HEK293T (cell line): ENCODE measurements around the gene KIF26B.

ENCODE experiments used
- CTCF ChIA-PET: fragments of 350-600 bp; formaldehyde crosslinking; extraction: SDS; loops from one replicate; lab custom pipeline; 2021; ENCODE audit warnings: antibody characterized with exemption, inconsistent platforms; lab: Yijun Ruan, JAX
- POLR2A ChIA-PET: fragments of 350-600 bp; formaldehyde crosslinking; extraction: SDS; loops from one replicate; lab custom pipeline; 2020; ENCODE audit warnings: antibody characterized with exemption, inconsistent platforms; lab: Yijun Ruan, JAX
- DNase-seq: peaks from one replicate; pipeline ENCODE4 v3.0.0; 2012; ENCODE audit warnings: mixed read lengths; ENCODE audit errors: extremely low spot score
- ARNT ChIP-seq: fragments of 450-650 bp; IDR thresholded peaks from 2 replicates; pipeline ENCODE4 v1.6.1; 2017; ENCODE audit warnings: mild to moderate bottlenecking
- BHLHE40 ChIP-seq: fragments of 450-650 bp; IDR thresholded peaks from 2 replicates; pipeline ENCODE4 v1.6.1; 2016; ENCODE audit warnings: mild to moderate bottlenecking, moderate library complexity, borderline replicate concordance
- CTBP1 ChIP-seq: fragments of 450-650 bp; IDR thresholded peaks from 2 replicates; pipeline ENCODE4 v1.6.1; 2016; ENCODE audit warnings: borderline replicate concordance
- ELF4 ChIP-seq: fragments of 450-650 bp; IDR thresholded peaks from 2 replicates; pipeline ENCODE4 v1.6.1; 2017; ENCODE audit warnings: antibody characterized with exemption
- FOXA1 ChIP-seq: fragments of 450-650 bp; IDR thresholded peaks from 2 replicates; pipeline ENCODE4 v1.6.1; 2016; ENCODE audit warnings: mild to moderate bottlenecking
- FOXK2 ChIP-seq: fragments of 450-650 bp; IDR thresholded peaks from 2 replicates; pipeline ENCODE4 v1.6.1; 2016; ENCODE audit warnings: mild to moderate bottlenecking
- FOXM1 ChIP-seq: fragments of 450-650 bp; IDR thresholded peaks from 2 replicates; pipeline ENCODE4 v1.6.1; 2017; ENCODE audit warnings: mild to moderate bottlenecking, borderline replicate concordance
- HDGF ChIP-seq: fragments of 450-650 bp; IDR thresholded peaks from 2 replicates; pipeline ENCODE4 v1.6.1; 2017; ENCODE audit warnings: antibody characterized with exemption, borderline replicate concordance
- L3MBTL2 ChIP-seq: fragments of 450-650 bp; conservative IDR thresholded peaks from 2 replicates; pipeline ENCODE4 v1.6.1; 2016; ENCODE audit warnings: mild to moderate bottlenecking
- LEF1 ChIP-seq: fragments of 450-650 bp; IDR thresholded peaks from 2 replicates; pipeline ENCODE4 v1.6.1; 2017; ENCODE audit warnings: mild to moderate bottlenecking, borderline replicate concordance
- NFRKB ChIP-seq: fragments of 450-650 bp; IDR thresholded peaks from 2 replicates; pipeline ENCODE4 v1.6.1; 2016; ENCODE audit warnings: mild to moderate bottlenecking, moderate library complexity
- SP1 ChIP-seq: fragments of 450-650 bp; IDR thresholded peaks from 2 replicates; pipeline ENCODE4 v1.6.1; 2017
- SUZ12 ChIP-seq: fragments of 450-650 bp; IDR thresholded peaks from 2 replicates; pipeline ENCODE4 v1.6.1; 2016; ENCODE audit warnings: mild to moderate bottlenecking
- TARDBP ChIP-seq: fragments of 450-650 bp; IDR thresholded peaks from 2 replicates; pipeline ENCODE4 v1.6.1; 2016
- ZNF384 ChIP-seq: fragments of 450-650 bp; IDR thresholded peaks from 2 replicates; pipeline ENCODE4 v1.6.1; 2016
- TF ChIP-seq, protein P1 (sequence below): fragments of 450-650 bp; IDR thresholded peaks from 2 replicates; pipeline ENCODE4 v1.6.1; 2016

KIF26B gene

DNA sequence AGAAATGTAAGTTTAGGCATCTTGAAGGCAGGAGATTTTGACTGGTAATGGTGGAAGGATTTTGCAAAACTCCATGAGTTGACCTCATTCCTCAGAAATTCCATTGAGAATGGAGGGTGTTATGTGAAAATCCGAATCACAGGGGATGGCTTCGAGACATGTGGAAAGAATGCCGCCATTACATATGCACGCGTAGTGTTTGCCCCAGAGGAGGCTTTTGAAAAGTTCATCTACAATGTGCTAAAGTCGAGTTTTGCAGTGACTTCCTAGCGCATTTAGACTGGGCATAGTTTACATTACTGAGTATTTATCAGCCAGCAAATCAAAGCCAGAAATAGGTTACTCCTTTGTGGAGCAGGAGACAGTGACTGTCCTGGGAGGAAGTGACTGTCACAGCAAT is 307.4 kb downstream of the KIF26B start:
- DNase-seq: no peak
- TF ChIP-seq SUZ12: no peak
- no peak for TF ChIP-seq HDGF
- no peak for TF ChIP-seq NFRKB
- no peak for TF ChIP-seq BHLHE40
- TF ChIP-seq TARDBP: no peak
- no peak for TF ChIP-seq FOXA1
- ChIA-PET CTCF (no interaction called here), POLR2A (no interaction called here)

DNA sequence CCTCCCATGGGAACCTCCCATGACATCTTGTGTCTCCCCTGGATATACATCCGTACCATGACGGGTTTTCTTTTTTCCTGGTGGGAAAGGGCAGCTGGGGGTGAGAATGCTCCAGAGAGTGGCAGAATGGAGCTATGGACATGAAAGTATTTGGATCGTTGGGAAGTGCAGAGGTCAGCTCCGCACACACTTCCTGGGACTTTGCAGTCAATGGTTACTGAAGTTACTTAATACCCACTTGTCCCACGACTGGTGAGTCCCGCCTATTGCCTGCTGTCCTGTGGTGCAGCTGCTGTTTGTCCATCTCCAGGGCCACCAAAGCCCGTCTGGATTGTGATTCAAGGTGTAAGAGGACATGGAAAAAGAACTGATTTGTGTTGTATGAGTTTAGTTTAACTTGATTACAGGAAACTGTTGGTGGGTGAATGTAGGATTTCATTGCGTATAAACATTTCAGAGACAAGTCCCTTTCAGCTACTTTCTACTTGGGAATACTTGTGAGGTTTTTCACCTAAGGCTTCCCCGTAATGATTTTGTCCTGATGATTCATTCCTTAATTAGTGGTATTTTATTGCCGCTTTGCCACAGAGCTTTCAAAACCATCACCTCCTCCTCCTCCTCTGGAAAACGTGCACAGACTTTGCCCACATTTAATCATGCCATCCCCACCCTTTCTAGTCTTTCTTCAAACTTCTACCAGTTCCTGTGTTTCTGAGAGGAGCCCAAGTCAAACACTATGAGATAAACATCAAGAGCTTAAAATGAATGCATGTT is 308.8 kb downstream of the KIF26B start:
- no peak for DNase-seq
- TF ChIP-seq SUZ12 (no peak), SP1 (no peak), HDGF (no peak), ZNF384 (no peak), BHLHE40 (no peak), ELF4 (no peak)
- TF ChIP-seq, protein P1, sequence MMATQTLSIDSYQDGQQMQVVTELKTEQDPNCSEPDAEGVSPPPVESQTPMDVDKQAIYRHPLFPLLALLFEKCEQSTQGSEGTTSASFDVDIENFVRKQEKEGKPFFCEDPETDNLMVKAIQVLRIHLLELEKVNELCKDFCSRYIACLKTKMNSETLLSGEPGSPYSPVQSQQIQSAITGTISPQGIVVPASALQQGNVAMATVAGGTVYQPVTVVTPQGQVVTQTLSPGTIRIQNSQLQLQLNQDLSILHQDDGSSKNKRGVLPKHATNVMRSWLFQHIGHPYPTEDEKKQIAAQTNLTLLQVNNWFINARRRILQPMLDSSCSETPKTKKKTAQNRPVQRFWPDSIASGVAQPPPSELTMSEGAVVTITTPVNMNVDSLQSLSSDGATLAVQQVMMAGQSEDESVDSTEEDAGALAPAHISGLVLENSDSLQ: no peak
- CTCF ChIA-PET: no interaction called here
- POLR2A ChIA-PET: no interaction called here

DNA sequence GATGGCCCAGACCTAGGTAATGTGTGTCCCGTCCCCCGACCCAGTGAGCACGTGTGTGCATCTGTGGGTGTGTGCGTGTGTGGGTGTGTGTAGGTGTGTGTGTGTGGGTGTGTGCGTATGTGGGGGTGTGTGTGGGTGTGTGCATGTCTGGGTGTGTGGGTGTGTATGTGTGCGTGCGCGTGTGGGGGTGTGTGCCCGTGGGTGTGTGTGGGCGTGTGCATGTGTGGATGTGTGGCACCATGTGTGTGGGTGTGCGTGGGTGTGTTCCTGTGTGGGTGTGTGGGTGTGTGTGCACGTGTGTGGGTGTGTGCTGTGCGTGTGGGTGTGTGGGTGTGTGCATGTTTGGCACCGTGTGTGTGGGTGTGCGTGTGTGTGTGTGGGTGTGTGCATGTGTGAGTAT is 309.5 kb downstream of the KIF26B start:
- DNase-seq: no peak
- ChIA-PET CTCF (no interaction called here), POLR2A (no interaction called here)
- TF ChIP-seq SP1: no peak
- TF ChIP-seq SUZ12: no peak
- no peak for TF ChIP-seq ZNF384
- TF ChIP-seq ELF4: no peak
- no peak for TF ChIP-seq FOXM1
- TF ChIP-seq FOXK2: no peak
- TF ChIP-seq BHLHE40: no peak
- no peak for TF ChIP-seq CTBP1

GRCh38 chr1:245465666-245466065 is 310.9 kb downstream of the KIF26B start:
- ChIA-PET CTCF (no interaction called here), POLR2A (no interaction called here)
- TF ChIP-seq TARDBP: no peak
- no peak for TF ChIP-seq FOXK2
- TF ChIP-seq, protein P1: no peak
- no peak for TF ChIP-seq L3MBTL2
- no peak for TF ChIP-seq HDGF
- TF ChIP-seq ARNT: no peak
- no peak for TF ChIP-seq SP1
- no peak for TF ChIP-seq LEF1
- no peak for TF ChIP-seq BHLHE40
- no peak for TF ChIP-seq ZNF384
- no peak for TF ChIP-seq ELF4
- no peak for DNase-seq

DNA sequence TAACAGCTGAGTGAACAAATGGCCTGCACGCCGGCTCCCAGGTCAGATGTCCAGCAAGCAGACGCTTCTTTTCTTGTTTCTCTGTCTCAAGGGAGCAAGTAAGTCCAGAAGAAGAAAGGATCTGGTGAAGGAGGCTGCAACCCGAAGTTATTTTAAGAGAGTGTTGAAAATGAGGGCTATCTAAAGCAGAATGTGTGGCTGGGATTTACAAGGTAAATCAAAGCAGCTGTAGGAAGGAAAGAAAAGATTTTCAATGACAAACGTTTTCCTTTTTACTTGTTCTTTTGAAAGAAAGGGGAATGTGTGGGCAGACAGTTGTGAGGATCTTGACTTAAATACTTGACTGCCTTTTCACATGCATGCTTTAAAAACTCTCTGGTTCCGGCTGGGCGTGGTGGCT is 311.5 kb downstream of the KIF26B start:
- CTCF ChIA-PET: no interaction called here
- DNase-seq: no peak
- no peak for TF ChIP-seq BHLHE40
- TF ChIP-seq ARNT: no peak
- POLR2A ChIA-PET: no interaction called here

DNA sequence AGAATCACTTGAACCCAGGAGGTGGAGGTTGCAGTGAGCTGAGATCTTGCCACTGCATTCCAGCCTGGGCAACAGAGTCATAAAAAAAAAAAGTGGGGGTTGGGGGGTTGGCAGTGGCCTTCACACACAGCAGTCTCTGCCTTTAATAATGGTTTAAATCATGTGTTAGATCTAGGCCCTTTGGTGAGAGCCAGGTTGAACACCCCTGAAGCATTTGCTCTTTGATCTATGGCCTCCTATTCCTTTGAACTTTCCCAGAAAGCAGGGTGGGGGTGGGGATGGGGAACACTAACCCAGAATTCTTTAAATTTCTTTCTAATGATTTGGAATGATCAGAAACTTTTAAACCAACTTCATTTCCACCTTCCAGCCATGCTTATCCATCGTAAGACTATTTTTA is 313.0 kb downstream of the KIF26B start:
- CTCF ChIA-PET: no interaction called here
- DNase-seq: no peak
- POLR2A ChIA-PET: no interaction called here
- TF ChIP-seq L3MBTL2 (no peak), FOXM1 (no peak), ARNT (no peak), FOXA1 (no peak), CTBP1 (no peak), SP1 (no peak), LEF1 (no peak), FOXK2 (no peak), NFRKB (no peak), ELF4 (no peak), HDGF (no peak), SUZ12 (no peak), BHLHE40 (no peak), ZNF384 (no peak)
- TF ChIP-seq, protein P1: no peak

DNA sequence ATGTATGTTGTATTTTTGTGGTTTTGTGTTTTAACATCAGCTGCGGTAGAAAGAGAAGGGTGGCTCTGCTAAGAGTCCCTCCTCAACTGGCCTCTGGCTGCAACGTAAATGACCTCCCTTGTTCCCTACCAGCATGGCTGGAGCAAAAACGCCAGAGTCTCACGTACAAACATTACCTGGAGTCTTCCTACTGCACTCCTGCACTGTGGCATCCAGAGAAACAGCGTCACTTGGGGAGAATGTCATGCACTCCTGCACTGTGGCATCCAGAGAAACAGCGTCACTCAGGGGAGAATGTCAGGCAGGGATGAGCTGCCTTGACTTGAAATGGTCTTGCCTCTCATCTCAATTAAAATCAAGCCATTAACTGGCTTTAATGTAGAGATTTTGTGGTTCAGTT is 314.2 kb downstream of the KIF26B start:
- CTCF ChIA-PET: no interaction called here
- DNase-seq: no peak
- TF ChIP-seq, protein P1: no peak
- POLR2A ChIA-PET: no interaction called here
